ENCODE results near the gene ZSCAN5A.

Gene ZSCAN5A

GRCh38 chr19:56272161-56272798 lies 42.4 kb downstream of the ZSCAN5A start, which contains the start of gene EDDM13:
TSS of gene EDDM13 (plus strand) at chr19:56272748. CDS start at chr19:56272835, 87 bp downstream.
- Histone ChIP-seq H3K4me3 (ENCODE audit: low read depth, low read length) (no peak within 1 kb of the TSS), H3K4me1 (ENCODE audit: control insufficient read depth, insufficient read depth, low read length) (no peaks in the 10 kb centered on the region), H3K27ac (ENCODE audit: extremely low read depth, low read depth, low read length) (no peak within 1 kb of the TSS), H3K9me3 (ENCODE audit: control insufficient read depth, insufficient read depth, low read depth, low read length) (no peaks in the 10 kb centered on the region), H3K36me3 (ENCODE audit: control insufficient read depth in 2 of 2, insufficient read depth in 1 of 2, low read length in 2 of 2) (peaks cover 0 to 4% of the 10 kb centered on the region in 2 experiments; a peak in 2 of 3 replicates)
- TF ChIP-seq ZNF341 (tag by site-specific recombination; IDR thresholded peaks at IDR 0.05; ENCODE audit: low read depth) (no peak), FEZF1 (tag by site-specific recombination; IDR thresholded peaks at IDR 0.05) (no peak), ZFP3 (tag by site-specific recombination; IDR thresholded peaks at IDR 0.05; ENCODE audit: low read depth) (no peak), ZNF777 (tag by site-specific recombination; IDR thresholded peaks at IDR 0.05; ENCODE audit: borderline replicate concordance) (no peak), ZNF747 (tag by site-specific recombination; IDR thresholded peaks at IDR 0.05) (no peak), SALL2 (tag by site-specific recombination; IDR thresholded peaks at IDR 0.05; ENCODE audit: borderline replicate concordance) (no peak), ZFHX2 (tag by site-specific recombination; conservative IDR thresholded peaks at IDR 0.05) (no peak), ZEB2 (tag by site-specific recombination; IDR thresholded peaks at IDR 0.05) (no peak)
- ChIA-PET CTCF (interaction anchor here (0.6 to 3.6 kb wide), 3 partner anchors 12 to 300 kb away, joined by 3 to 23 read pairs (median 4); no protein-coding TSS in a partner anchor), POLR2A (no interaction called here)

DNA sequence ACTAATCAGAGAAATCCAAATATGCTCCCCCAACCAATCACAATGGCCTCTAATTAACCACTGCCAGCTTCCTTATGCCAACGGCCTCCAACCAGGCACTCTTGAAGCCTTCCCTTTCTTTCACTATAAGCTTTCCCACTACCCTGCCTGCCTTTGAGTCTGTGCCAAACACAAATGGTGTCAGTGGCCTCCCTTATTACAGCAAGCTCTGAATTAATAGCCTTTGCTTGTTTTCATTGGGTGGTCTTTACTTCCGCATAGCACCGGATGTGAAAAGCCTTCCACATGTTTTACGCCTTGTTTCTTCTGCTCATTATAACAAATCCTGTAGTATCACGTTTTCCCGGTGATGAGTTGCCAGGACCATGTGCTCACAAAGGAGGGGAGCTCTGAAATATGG lies 43.5 kb downstream of the ZSCAN5A start:
- ChIA-PET POLR2A (no interaction called here), CTCF (interaction anchor here (0.6 to 3.6 kb wide), 2 partner anchors 18 to 175 kb away, joined by 4 to 23 read pairs; no protein-coding TSS in a partner anchor)
- no peak overlapping the region for H3K27ac ChIP-seq (ENCODE audit: extremely low read depth, low read depth, low read length)
- no peaks in the 10 kb centered on the region for H3K4me1 ChIP-seq (ENCODE audit: control insufficient read depth, insufficient read depth, low read length)
- no peak overlapping the region for H3K4me3 ChIP-seq (ENCODE audit: low read depth, low read length)
- TF ChIP-seq ZNF555 (tag by site-specific recombination; conservative IDR thresholded peaks at IDR 0.05) (no peak), ZNF157 (tag by site-specific recombination; IDR thresholded peaks at IDR 0.05) (no peak), SP2 (tag by site-specific recombination; IDR thresholded peaks at IDR 0.05) (no peak), GLI4 (tag by site-specific recombination; IDR thresholded peaks at IDR 0.05) (no peak), KLF8 (tag by site-specific recombination; IDR thresholded peaks at IDR 0.05) (no peak), ZNF654 (tag by site-specific recombination; IDR thresholded peaks at IDR 0.05; ENCODE audit: low read depth) (no peak), OVOL3 (tag by site-specific recombination; IDR thresholded peaks at IDR 0.05) (no peak), SETDB1 (IDR thresholded peaks at IDR 0.05; ENCODE audit: insufficient read length, low read length) (no peak), YY2 (tag by site-specific recombination; IDR thresholded peaks at IDR 0.05) (no peak), PATZ1 (tag by site-specific recombination; IDR thresholded peaks at IDR 0.05) (no peak), ZNF311 (tag by site-specific recombination; IDR thresholded peaks at IDR 0.05; ENCODE audit: borderline replicate concordance) (no peak), ZNF404 (tag by site-specific recombination; IDR thresholded peaks at IDR 0.05) (no peak), ZNF629 (tag by site-specific recombination; IDR thresholded peaks at IDR 0.05) (no peak), ZNF423 (tag by site-specific recombination; IDR thresholded peaks at IDR 0.05) (no peak), ZNF48 (tag by site-specific recombination; IDR thresholded peaks at IDR 0.05) (no peak)
- TF ChIP-seq, protein P1, sequence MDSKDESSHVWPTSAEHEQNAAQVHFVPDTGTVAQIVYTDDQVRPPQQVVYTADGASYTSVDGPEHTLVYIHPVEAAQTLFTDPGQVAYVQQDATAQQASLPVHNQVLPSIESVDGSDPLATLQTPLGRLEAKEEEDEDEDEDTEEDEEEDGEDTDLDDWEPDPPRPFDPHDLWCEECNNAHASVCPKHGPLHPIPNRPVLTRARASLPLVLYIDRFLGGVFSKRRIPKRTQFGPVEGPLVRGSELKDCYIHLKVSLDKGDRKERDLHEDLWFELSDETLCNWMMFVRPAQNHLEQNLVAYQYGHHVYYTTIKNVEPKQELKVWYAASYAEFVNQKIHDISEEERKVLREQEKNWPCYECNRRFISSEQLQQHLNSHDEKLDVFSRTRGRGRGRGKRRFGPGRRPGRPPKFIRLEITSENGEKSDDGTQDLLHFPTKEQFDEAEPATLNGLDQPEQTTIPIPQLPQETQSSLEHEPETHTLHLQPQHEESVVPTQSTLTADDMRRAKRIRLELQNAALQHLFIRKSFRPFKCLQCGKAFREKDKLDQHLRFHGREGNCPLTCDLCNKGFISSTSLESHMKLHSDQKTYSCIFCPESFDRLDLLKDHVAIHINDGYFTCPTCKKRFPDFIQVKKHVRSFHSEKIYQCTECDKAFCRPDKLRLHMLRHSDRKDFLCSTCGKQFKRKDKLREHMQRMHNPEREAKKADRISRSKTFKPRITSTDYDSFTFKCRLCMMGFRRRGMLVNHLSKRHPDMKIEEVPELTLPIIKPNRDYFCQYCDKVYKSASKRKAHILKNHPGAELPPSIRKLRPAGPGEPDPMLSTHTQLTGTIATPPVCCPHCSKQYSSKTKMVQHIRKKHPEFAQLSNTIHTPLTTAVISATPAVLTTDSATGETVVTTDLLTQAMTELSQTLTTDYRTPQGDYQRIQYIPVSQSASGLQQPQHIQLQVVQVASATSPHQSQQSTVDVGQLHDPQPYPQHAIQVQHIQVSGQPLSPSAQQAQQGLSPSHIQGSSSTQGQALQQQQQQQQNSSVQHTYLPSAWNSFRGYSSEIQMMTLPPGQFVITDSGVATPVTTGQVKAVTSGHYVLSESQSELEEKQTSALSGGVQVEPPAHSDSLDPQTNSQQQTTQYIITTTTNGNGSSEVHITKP (tag by site-specific recombination; IDR thresholded peaks at IDR 0.05): no peak
- no peaks in the 10 kb centered on the region for H3K9me3 ChIP-seq (ENCODE audit: control insufficient read depth, insufficient read depth, low read depth, low read length)
- no peaks in the 10 kb centered on the region for H3K36me3 ChIP-seq (ENCODE audit: control insufficient read depth in 2 of 2, insufficient read depth in 1 of 2, low read length in 2 of 2)
